Endometrial microvascular endothelial cells (primary cell): ENCODE data around the gene TOMM34. TPM values are rescaled to one million over a fixed set of nuclear protein-coding genes. Genes with fewer than 3 reads are reported as not detected.

Experiments used
- in situ Hi-C: cut with HindIII; loops from 2 replicates; pipeline ENCODE4 v1.10.0; 2017; ENCODE audit warnings: low sequenced_read_pairs, low pct_unique_long_range_greater_than_20kb; ENCODE audit errors: inconsistent ontology term
- total RNA-seq: library from RNA; depleted of rRNA; stranded (reverse); fragments of >200 nt; gene quantifications from one replicate; pipeline ENCODE4 v1.2.3, GENCODE V29; 2015; ENCODE audit errors: inconsistent ontology term

TOMM34 gene
- 64.1 TPM for total RNA-seq

GRCh38 chr20:44960103-44960852 is at the start of gene TOMM34:
TSS of gene TOMM34 (minus strand) at chr20:44960397. CDS start at chr20:44960333, 64 bp downstream.
- in situ Hi-C loops, result no loop called here

GRCh38 chr20:45008521-45009049 is 48.4 kb upstream of the TOMM34 start:
- in situ Hi-C loops, result no loop called here

- in situ Hi-C loops, result no loop called here
Measured at GRCh38 chr20:44997668-44998067, 37.5 kb upstream of the TOMM34 start.

GRCh38 chr20:44997171-44997570 is 37.0 kb upstream of the TOMM34 start:
- in situ Hi-C loops, result no loop called here

- in situ Hi-C loops, result no loop called here
Measured at GRCh38 chr20:44993343-44993742, 33.1 kb upstream of the TOMM34 start.

- in situ Hi-C loops, result no loop called here
Measured at GRCh38 chr20:44990957-44991356, 30.8 kb upstream of the TOMM34 start.

- in situ Hi-C loops, result no loop called here
Measured at GRCh38 chr20:44990425-44990824, 30.2 kb upstream of the TOMM34 start.

- in situ Hi-C loops, result no loop called here
Measured at GRCh38 chr20:44988631-44989171, 28.5 kb upstream of the TOMM34 start.

- in situ Hi-C loops, result no loop called here
Measured at GRCh38 chr20:44983093-44983674, 23.0 kb upstream of the TOMM34 start.

GRCh38 chr20:44981736-44982406 is 21.7 kb upstream of the TOMM34 start:
- in situ Hi-C loops, result no loop called here

GRCh38 chr20:44979090-44979621 is 19.0 kb upstream of the TOMM34 start:
- in situ Hi-C loops, result no loop called here

- in situ Hi-C loops, result no loop called here
Measured at GRCh38 chr20:44976698-44977097, 16.5 kb upstream of the TOMM34 start.

GRCh38 chr20:44973053-44973452 is 12.9 kb upstream of the TOMM34 start:
- in situ Hi-C loops, result no loop called here

- in situ Hi-C loops, result no loop called here
Measured at GRCh38 chr20:44970243-44970757, 10.1 kb upstream of the TOMM34 start.

- in situ Hi-C loops, result no loop called here
Measured at GRCh38 chr20:44969300-44969894, 9.2 kb upstream of the TOMM34 start.

- in situ Hi-C loops, result no loop called here
Measured at GRCh38 chr20:44967207-44967807, 7.1 kb upstream of the TOMM34 start.

GRCh38 chr20:44966030-44966961 is 6.1 kb upstream of the TOMM34 start, which contains the start of gene STK4:
TSS of gene STK4 (plus strand) at chr20:44966512. CDS start at chr20:44966569, 57 bp downstream.
- in situ Hi-C loops, result no loop called here
